ENCODE measurements around the gene IL5RA. TPM values are rescaled to one million over a fixed set of nuclear protein-coding genes. Genes with fewer than 3 reads are reported as not detected.

IL5RA gene
- total RNA-seq, 2 donors from 2014 or later: not detected

- ATAC-seq: peak; percentile 57 to 89
- Mint-ChIP-seq H3K36me3 (no peaks in the 10 kb centered on the region), H3K27ac (peak overlapping the region in 1 of 2 donors; percentile 44), H3K9me3 (peaks cover 0 to 4% of the 10 kb centered on the region in 2 donors)
- DNase-seq (ENCODE audit: low spot score in 2 of 2): no peak
Measured at GRCh38 chr3:3027976-3028567, 82.1 kb downstream of the IL5RA start.

- H3K27ac Mint-ChIP-seq: no peak overlapping the region
- DNase-seq (ENCODE audit: low spot score in 2 of 2): no peak
- ATAC-seq: no peak
- H3K36me3 Mint-ChIP-seq: no peaks in the 10 kb centered on the region
- no peaks in the 10 kb centered on the region for H3K9me3 Mint-ChIP-seq
Measured at GRCh38 chr3:3023111-3023745, 86.9 kb downstream of the IL5RA start.

GRCh38 chr3:3020209-3020608 lies 90.0 kb downstream of the IL5RA start:
- Mint-ChIP-seq H3K36me3 (no peaks in the 10 kb centered on the region), H3K27ac (no peak overlapping the region), H3K9me3 (no peaks in the 10 kb centered on the region)
- ATAC-seq (no peak), DNase-seq (ENCODE audit: low spot score in 2 of 2) (no peak)

Other genes starting within 250 kb of the IL5RA start
- gene TRNT1, start 16.6 kb upstream of the IL5RA start, total RNA-seq: 10 to 100 TPM; 44.0 to 51.6 TPM
- gene CRBN, start 69.3 kb upstream of the IL5RA start, total RNA-seq: 10 to 100 TPM; 43.3 to 51.2 TPM